K562 (cell line): ENCODE results near the gene POC1B. TPM values are rescaled to one million over a fixed set of nuclear protein-coding genes. Genes with fewer than 3 reads are reported as not detected.
A peak's percentile ranks its signal among the peaks of the same experiment; 100 is the strongest.

ENCODE experiments used
- ARHGAP35 ChIP-seq: fragments of 450-650 bp; IDR thresholded peaks from 2 replicates; pipeline ENCODE4 v1.6.1; 2018; ENCODE audit not compliant: partially characterized antibody
- ASH1L ChIP-seq: fragments of 450-650 bp; IDR thresholded peaks from 2 replicates; pipeline ENCODE4 v1.6.1; 2018; ENCODE audit warnings: borderline replicate concordance, mild to moderate bottlenecking, low read depth; ENCODE audit not compliant: partially characterized antibody
- BDP1 ChIP-seq: IDR thresholded peaks from 3 replicates; pipeline ENCODE4 v1.6.1; 2011; ENCODE audit not compliant: insufficient read length, insufficient read depth
- BHLHE40 ChIP-seq: IDR thresholded peaks from 2 replicates; pipeline ENCODE4 v1.6.1; 2011; ENCODE audit warnings: low read length, improper control_type of control experiment
- CBX2 ChIP-seq: fragments of 200-600 bp; sonication (generic); IDR thresholded peaks from one replicate; pipeline ENCODE4 v1.6.1; 2012; ENCODE audit warnings: mild to moderate bottlenecking, low read length, inconsistent platforms; ENCODE audit not compliant: insufficient read depth, poor library complexity, severe bottlenecking
- CC2D1A ChIP-seq: fragments of 450-650 bp; IDR thresholded peaks from 2 replicates; pipeline ENCODE4 v1.6.1; 2017; ENCODE audit warnings: mild to moderate bottlenecking
- CEBPB ChIP-seq: fragments of 450-650 bp; IDR thresholded peaks from 2 replicates; pipeline ENCODE4 v1.6.1; 2016; ENCODE audit warnings: missing genetic modification characterization, missing compliant biosample characterization
- CHD1 ChIP-seq: fragments of 200-600 bp; sonication (generic); IDR thresholded peaks from one replicate; pipeline ENCODE4 v1.6.1; 2012; ENCODE audit warnings: mild to moderate bottlenecking, moderate library complexity, low read length, inconsistent platforms
- CXXC5 ChIP-seq: fragments of 250-450 bp; sonication (Bioruptor Pico); IDR thresholded peaks from 2 replicates; pipeline ENCODE4 v1.8.0; 2022; ENCODE audit warnings: inconsistent platforms, mild to moderate bottlenecking, moderate library complexity
- DPF2 ChIP-seq: fragments of 450-650 bp; IDR thresholded peaks from 2 replicates; pipeline ENCODE4 v1.6.1; 2016
- EWSR1 ChIP-seq: fragments of 450-650 bp; IDR thresholded peaks from 2 replicates; pipeline ENCODE4 v1.6.1; 2018; ENCODE audit warnings: borderline replicate concordance, mild to moderate bottlenecking, low read depth, moderate library complexity; ENCODE audit not compliant: partially characterized antibody
- FOXJ3 ChIP-seq: sonication (generic); formaldehyde crosslinking; IDR thresholded peaks from 2 replicates; pipeline ENCODE4 v1.4.0; 2020; ENCODE audit warnings: mild to moderate bottlenecking, missing genetic modification reagents
- FOXK1 ChIP-seq: sonication (generic); formaldehyde crosslinking; IDR thresholded peaks from 2 replicates; pipeline ENCODE4 v1.8.0; 2022; ENCODE audit warnings: missing genetic modification reagents, mild to moderate bottlenecking, borderline replicate concordance
- LEF1 ChIP-seq: fragments of 450-650 bp; IDR thresholded peaks from 2 replicates; pipeline ENCODE4 v1.6.1; 2016; ENCODE audit warnings: mild to moderate bottlenecking
- MECOM ChIP-seq: fragments of 250-450 bp; sonication (Bioruptor Pico); IDR thresholded peaks from 2 replicates; pipeline ENCODE4 v1.8.0; 2022; ENCODE audit warnings: inconsistent platforms
- MLLT1 ChIP-seq, 2 experiments: fragments of 450-650 bp; IDR thresholded peaks; 2 replicates each; pipeline ENCODE4 v1.6.1; 2016
- MTF1 ChIP-seq: fragments of 250-450 bp; sonication (Bioruptor Pico); IDR thresholded peaks from 2 replicates; pipeline ENCODE4 v1.9.0; 2021; ENCODE audit warnings: moderate library complexity, mild to moderate bottlenecking, inconsistent platforms, borderline replicate concordance
- MYBL2 ChIP-seq, 2 experiments: fragments of 450-650 bp in 1 of 2; sonication (generic) in 1 of 2; formaldehyde crosslinking in 1 of 2; IDR thresholded peaks; 2 replicates each; pipeline versions ENCODE4 v1.6.1 to v1.8.1; 2017 to 2022; ENCODE audit warnings: borderline replicate concordance in 1 of 2, inconsistent platforms in 1 of 2, low read depth in 1 of 2, mild to moderate bottlenecking in 1 of 2, missing genetic modification reagents in 1 of 2, moderate library complexity in 1 of 2
- NFIX ChIP-seq: fragments of 250-450 bp; sonication (Bioruptor Pico); IDR thresholded peaks from 2 replicates; pipeline ENCODE4 v1.4.0; 2020; ENCODE audit warnings: low read depth, mild to moderate bottlenecking, moderate library complexity
- NFRKB ChIP-seq: fragments of 450-650 bp; IDR thresholded peaks from 2 replicates; pipeline ENCODE4 v1.6.1; 2016; ENCODE audit warnings: low read depth
- PML ChIP-seq: IDR thresholded peaks from 2 replicates; pipeline ENCODE4 v1.6.1; 2012; ENCODE audit warnings: low read length, inconsistent platforms
- SMAD1 ChIP-seq: fragments of 150-350 bp; IDR thresholded peaks from 2 replicates; pipeline ENCODE4 v1.6.1; 2014; ENCODE audit warnings: low read length, low read depth; ENCODE audit not compliant: partially characterized antibody
- SMAD3 ChIP-seq: fragments of 450-650 bp; formaldehyde crosslinking; conservative IDR thresholded peaks from 2 replicates; pipeline ENCODE4 v1.4.0; 2020; ENCODE audit warnings: mild to moderate bottlenecking
- SP1 ChIP-seq: sonication (generic); formaldehyde crosslinking; IDR thresholded peaks from 2 replicates; pipeline ENCODE4 v1.8.1; 2022; ENCODE audit warnings: mild to moderate bottlenecking, missing genetic modification reagents
- TAF9B ChIP-seq: fragments of 450-650 bp; IDR thresholded peaks from 2 replicates; pipeline ENCODE4 v1.6.1; 2018; ENCODE audit warnings: mild to moderate bottlenecking; ENCODE audit not compliant: partially characterized antibody
- TCF7 ChIP-seq: sonication (generic); IDR thresholded peaks from 2 replicates; pipeline ENCODE4 v1.6.1; 2016; ENCODE audit warnings: antibody characterized with exemption, borderline replicate concordance
- THRB ChIP-seq: fragments of 450-650 bp; formaldehyde crosslinking; conservative IDR thresholded peaks from 2 replicates; pipeline ENCODE4 v1.4.0; 2022; ENCODE audit warnings: mild to moderate bottlenecking, missing genetic modification characterization
- ZBTB7A ChIP-seq: IDR thresholded peaks from 2 replicates; pipeline ENCODE4 v1.6.1; 2011; ENCODE audit warnings: low read depth, mild to moderate bottlenecking, low read length, moderate library complexity, borderline replicate concordance; ENCODE audit not compliant: control insufficient read depth
- ZFPM2 ChIP-seq: fragments of 250-450 bp; sonication (Bioruptor Pico); IDR thresholded peaks from 2 replicates; pipeline ENCODE4 v1.5.1; 2022; ENCODE audit warnings: mild to moderate bottlenecking
- ZNF274 ChIP-seq: IDR thresholded peaks from 2 replicates; pipeline ENCODE4 v1.6.1; 2011; ENCODE audit warnings: low read depth, mild to moderate bottlenecking, low read length, moderate library complexity, borderline replicate concordance
- polyA plus RNA-seq, 8 experiments: library from polyadenylated mRNA; depleted of rRNA in 4 of 8; stranded (reverse) in 5 of 8; unstranded in 3 of 8; fragments of >200 nt; fragmentation: Nextera tagmentation in 2 of 8; fragmentation: Illumina TruSeq in 1 of 8; extraction: Ambion mirVana in 2 of 8; extraction: Trizol in 1 of 8; gene quantifications; 2 replicates each; pipeline versions ENCODE4 v1.2.1 to v1.2.3, GENCODE V29; 2011 to 2014; ENCODE audit warnings: inconsistent platforms in 1 of 8, missing spikeins in 1 of 8
- total RNA-seq, 7 experiments: library from RNA; depleted of rRNA in 6 of 7; stranded (reverse); fragments of >200 nt in 6 of 7; fragmentation: Illumina TruSeq in 2 of 7; extraction: Trizol in 2 of 7; gene quantifications; 2 replicates each; pipeline versions ENCODE4 v1.2.1 to v1.2.3, GENCODE V29; 2011 to 2021; ENCODE audit warnings: low replicate concordance in 1 of 7

The POC1B gene
- total and polyA plus RNA-seq, 9 of the 15 experiments (the other 6 are each of a cell fraction or from before 2014, with no cell fraction given) = 4.5 to 16.1 (median 10.4) TPM

- TF ChIP-seq CC2D1A (no peak), MECOM (CRISPR knock-in tag) (peak; percentile 70), ARHGAP35 (no peak), MLLT1 (IDR thresholded peaks at IDR 0.05) (no peak), DPF2 (peak; percentile 93), FOXK1 (no peak), CHD1 (no peak), CBX2 (no peak), BHLHE40 (peak; percentile 48; the same call in 1 of the 2 replicates), ZBTB7A (no peak), FOXJ3 (CRISPR knock-in tag) (no peak), ZNF274 (no peak), TAF9B (no peak), NFIX (CRISPR knock-in tag) (no peak), SMAD1 (peak; percentile 38), PML (peak; percentile 93), TCF7 (no peak), CXXC5 (peak; percentile 75), EWSR1 (no peak), SMAD3 (no peak), ASH1L (no peak), ZFPM2 (no peak), MTF1 (CRISPR knock-in tag) (no peak), SP1 (CRISPR knock-in tag) (no peak), THRB (CRISPR knock-in tag) (no peak), NFRKB (no peak), MYBL2 (IDR thresholded peaks at IDR 0.05; ENCODE audit: low read depth) (no peak), MYBL2 (CRISPR knock-in tag; IDR thresholded peaks at IDR 0.05; ENCODE audit: borderline replicate concordance) (no peak), BDP1 (no peak), LEF1 (peak; percentile 95), CEBPB (tag) (no peak)
Measured at GRCh38 chr12:89540586-89540985, 14.7 kb upstream of the POC1B start (continued).
